Vagina (tissue), 2 donors: ENCODE results near the gene HDGFL2. TPM values are rescaled to one million over a fixed set of nuclear protein-coding genes. Genes with fewer than 3 reads are reported as not detected.

ENCODE experiments used
- DNase-seq, 2 donors: peaks; one replicate each; pipeline ENCODE4 v3.0.0-alpha.2; 2017; ENCODE audit errors: extremely low spot score in 2 of 2
- H3K27ac ChIP-seq: fragments of 200-600 bp; sonication (generic); one replicate; pipeline ENCODE4 v1.5.1; 2019
- H3K27me3 ChIP-seq: fragments of 200-600 bp; sonication (generic); one replicate; pipeline ENCODE4 v1.5.1; 2019
- H3K36me3 ChIP-seq, 2 donors: fragments of 200-600 bp; sonication (generic); one replicate each; pipeline ENCODE4 v1.5.1; 2017 to 2019
- H3K4me1 ChIP-seq: fragments of 200-600 bp; sonication (generic); one replicate; pipeline ENCODE4 v1.5.1; 2019
- H3K4me3 ChIP-seq, 2 donors: fragments of 200-600 bp; sonication (generic); 1 replicate in 1 of 2; 2 replicates in 1 of 2; pipeline ENCODE4 v1.5.1; 2016 to 2019
- H3K9me3 ChIP-seq: fragments of 200-600 bp; sonication (generic); one replicate; pipeline ENCODE4 v1.5.1; 2019
- POLR2A ChIP-seq, 2 donors: fragments of 450-650 bp; IDR thresholded peaks; one replicate each; pipeline ENCODE4 v1.6.1; 2017; ENCODE audit warnings: antibody characterized with exemption in 2 of 2, mild to moderate bottlenecking in 2 of 2, moderate library complexity in 2 of 2
- POLR2AphosphoS5 ChIP-seq, 2 donors: sonication (generic); formaldehyde crosslinking; IDR thresholded peaks; one replicate each; pipeline ENCODE4 v1.9.0; 2017; ENCODE audit warnings: antibody characterized with exemption in 2 of 2, mild to moderate bottlenecking in 2 of 2, low read depth in 1 of 2; ENCODE audit not compliant: insufficient read depth in 1 of 2
- intact Hi-C: fragments of 100-400 bp; cut with DNase I; formaldehyde crosslinking; loops from one replicate; pipeline ENCODE4 v1.15.1; 2023
- total RNA-seq: library from RNA; depleted of rRNA; stranded (reverse); fragments of >200 nt; gene quantifications from one replicate; pipeline ENCODE4 v1.2.3, GENCODE V29; 2016
- TF ChIP-seq, protein P1 (sequence below), 3 experiments: fragments of 450-650 bp in 2 of 3; fragments of 200-600 bp in 1 of 3; sonication (generic) in 1 of 3; IDR thresholded peaks; one replicate each; pipeline ENCODE4 v1.5.1; 2017 to 2019; ENCODE audit warnings: antibody characterized with exemption in 3 of 3, mild to moderate bottlenecking in 2 of 3, moderate library complexity in 2 of 3

HDGFL2 gene
- total RNA-seq, 1 donor from 2014 or later: 33.1 TPM

DNA sequence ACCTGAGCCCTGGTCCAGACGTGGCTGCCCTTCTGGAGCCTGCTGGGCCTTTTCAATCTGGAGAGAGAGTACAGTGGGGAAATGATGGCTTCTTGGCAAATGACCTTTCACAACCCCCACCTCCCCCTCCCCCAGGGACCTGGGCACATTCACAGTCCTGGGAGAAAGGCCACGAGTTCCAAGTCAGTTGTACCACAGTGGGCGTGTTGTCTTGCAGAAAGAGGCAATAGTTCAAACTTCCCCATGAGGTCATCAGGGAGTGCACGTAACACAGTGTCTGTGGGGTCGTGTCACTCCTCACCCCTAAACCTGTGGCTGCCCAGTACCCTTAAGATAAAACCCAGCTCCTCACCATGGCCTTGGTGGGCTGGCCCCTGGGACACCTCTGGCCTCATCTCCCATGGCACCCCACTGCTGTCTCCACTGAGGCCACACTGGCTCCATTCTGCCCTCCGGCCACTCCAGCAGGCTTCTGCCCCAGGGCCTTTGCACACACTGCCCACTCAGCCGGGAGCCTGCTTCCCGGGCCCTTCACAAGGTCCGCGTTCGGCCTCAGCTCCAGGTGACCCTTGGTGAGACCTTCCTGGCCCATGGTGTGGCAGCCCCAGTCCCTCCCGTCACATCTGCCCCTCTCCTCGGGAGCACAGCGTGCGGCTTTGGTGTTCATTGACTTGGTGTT lies 32.9 kb downstream of the HDGFL2 start:
- Histone ChIP-seq H3K27ac (no peak overlapping the region), H3K4me1 (no peaks in the 10 kb centered on the region), H3K36me3 (peaks cover 0 to 22% of the 10 kb centered on the region in 2 donors), H3K9me3 (no peaks in the 10 kb centered on the region), H3K4me3 (no peak overlapping the region), H3K27me3 (no peaks in the 10 kb centered on the region)
- TF ChIP-seq POLR2AphosphoS5 (IDR thresholded peaks at IDR 0.05; ENCODE audit: insufficient read depth in 1 of 2, low read depth in 1 of 2) (no peak), POLR2A (IDR thresholded peaks at IDR 0.05) (no peak)
- TF ChIP-seq, protein P1, sequence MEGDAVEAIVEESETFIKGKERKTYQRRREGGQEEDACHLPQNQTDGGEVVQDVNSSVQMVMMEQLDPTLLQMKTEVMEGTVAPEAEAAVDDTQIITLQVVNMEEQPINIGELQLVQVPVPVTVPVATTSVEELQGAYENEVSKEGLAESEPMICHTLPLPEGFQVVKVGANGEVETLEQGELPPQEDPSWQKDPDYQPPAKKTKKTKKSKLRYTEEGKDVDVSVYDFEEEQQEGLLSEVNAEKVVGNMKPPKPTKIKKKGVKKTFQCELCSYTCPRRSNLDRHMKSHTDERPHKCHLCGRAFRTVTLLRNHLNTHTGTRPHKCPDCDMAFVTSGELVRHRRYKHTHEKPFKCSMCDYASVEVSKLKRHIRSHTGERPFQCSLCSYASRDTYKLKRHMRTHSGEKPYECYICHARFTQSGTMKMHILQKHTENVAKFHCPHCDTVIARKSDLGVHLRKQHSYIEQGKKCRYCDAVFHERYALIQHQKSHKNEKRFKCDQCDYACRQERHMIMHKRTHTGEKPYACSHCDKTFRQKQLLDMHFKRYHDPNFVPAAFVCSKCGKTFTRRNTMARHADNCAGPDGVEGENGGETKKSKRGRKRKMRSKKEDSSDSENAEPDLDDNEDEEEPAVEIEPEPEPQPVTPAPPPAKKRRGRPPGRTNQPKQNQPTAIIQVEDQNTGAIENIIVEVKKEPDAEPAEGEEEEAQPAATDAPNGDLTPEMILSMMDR (IDR thresholded peaks at IDR 0.05): no peak
- no peak for DNase-seq
- intact Hi-C loops: no loop called here

DNA sequence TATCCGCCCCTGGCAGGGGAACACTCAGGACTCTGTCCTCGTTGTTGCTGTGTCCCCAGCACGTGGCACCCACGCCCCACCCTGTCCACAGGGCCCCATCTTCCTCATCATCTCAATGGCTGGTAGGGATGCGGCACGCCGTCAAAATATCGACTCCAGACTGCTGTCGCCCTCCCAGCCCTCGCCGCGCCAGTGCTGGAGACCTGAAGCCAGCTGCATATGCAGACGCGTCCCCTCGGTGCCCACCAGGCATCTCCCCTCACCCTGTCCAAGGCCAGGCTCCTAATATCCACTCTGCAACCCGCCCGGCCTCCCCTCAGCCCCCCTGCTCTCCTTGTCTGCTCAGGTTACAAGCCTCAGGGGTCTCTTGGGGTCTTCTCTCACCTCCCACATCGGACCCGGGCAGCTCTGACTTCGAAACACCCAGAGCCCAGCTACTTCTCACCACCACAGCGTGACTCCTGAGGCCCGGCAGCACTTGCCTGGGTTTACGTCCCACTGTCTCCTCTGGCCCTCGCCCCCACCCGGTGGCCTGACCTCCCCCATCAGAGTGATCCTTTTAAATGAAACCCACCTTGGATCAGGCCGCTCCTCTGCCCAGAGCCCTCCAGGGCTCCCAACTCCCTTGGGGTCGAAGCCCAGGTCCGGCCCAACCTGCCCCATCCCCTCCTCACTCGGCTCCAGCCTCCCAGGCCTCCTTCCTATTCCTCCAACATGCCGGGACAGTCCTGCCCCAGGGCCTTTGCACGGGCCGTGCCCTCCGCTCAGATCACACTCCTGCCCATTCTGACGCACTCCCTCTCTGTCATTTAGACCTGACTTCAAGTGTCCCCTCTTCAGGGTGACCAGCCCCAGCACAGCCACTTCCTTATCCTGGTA lies 33.7 kb downstream of the HDGFL2 start:
- Histone ChIP-seq H3K27me3 (no peaks in the 10 kb centered on the region), H3K4me1 (no peaks in the 10 kb centered on the region), H3K27ac (no peak overlapping the region), H3K9me3 (no peaks in the 10 kb centered on the region), H3K4me3 (no peak overlapping the region), H3K36me3 (peaks cover 0 to 22% of the 10 kb centered on the region in 2 donors)
- TF ChIP-seq, protein P1 (IDR thresholded peaks at IDR 0.05): no peak
- TF ChIP-seq POLR2A (IDR thresholded peaks at IDR 0.05) (no peak), POLR2AphosphoS5 (IDR thresholded peaks at IDR 0.05; ENCODE audit: insufficient read depth in 1 of 2, low read depth in 1 of 2) (no peak)
- no peak for DNase-seq
- intact Hi-C loops: no loop called here

DNA sequence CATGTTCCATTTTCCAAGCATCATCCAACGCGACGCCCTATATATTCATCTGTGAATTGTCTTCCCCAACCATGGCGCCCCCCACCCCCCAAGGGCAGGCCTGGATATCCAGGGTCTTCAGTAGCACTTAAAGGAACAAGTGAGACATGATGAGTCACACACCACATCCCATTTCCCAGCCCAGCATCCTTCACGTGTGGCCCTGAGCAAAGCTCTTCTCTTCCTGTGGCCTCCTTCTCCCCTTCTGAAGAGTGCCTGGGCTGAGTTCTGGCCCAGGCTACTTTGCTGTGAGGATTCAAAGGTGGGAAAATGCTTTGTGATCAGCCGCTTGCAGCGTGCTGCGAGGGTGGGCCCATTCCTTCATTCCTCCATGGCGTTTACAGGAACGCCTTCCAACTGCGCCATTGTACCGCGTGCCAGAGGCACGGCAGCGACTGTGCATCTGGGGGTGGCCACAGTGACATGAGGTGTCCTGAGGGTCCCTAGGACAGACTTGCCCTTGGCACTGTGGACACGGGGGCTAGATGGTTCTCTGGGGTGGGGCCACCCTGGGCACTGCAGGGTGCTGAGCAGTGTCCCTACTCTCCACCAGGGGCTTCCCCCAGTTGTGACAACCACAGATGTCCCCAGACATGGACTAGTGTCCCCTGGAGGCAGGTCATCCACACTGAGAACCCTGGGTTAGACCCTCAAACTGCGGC lies 34.5 kb downstream of the HDGFL2 start:
- intact Hi-C loops: no loop called here
- no peak overlapping the region for H3K4me3 ChIP-seq
- DNase-seq: no peak
- no peaks in the 10 kb centered on the region for H3K9me3 ChIP-seq
- H3K36me3 ChIP-seq: peaks cover 0 to 20% of the 10 kb centered on the region in 2 donors
- no peaks in the 10 kb centered on the region for H3K27me3 ChIP-seq
- H3K4me1 ChIP-seq: no peaks in the 10 kb centered on the region
- TF ChIP-seq POLR2AphosphoS5 (IDR thresholded peaks at IDR 0.05; ENCODE audit: insufficient read depth in 1 of 2, low read depth in 1 of 2): no peak
- TF ChIP-seq, protein P1 (IDR thresholded peaks at IDR 0.05): no peak
- TF ChIP-seq POLR2A (IDR thresholded peaks at IDR 0.05): no peak
- H3K27ac ChIP-seq: no peak overlapping the region

DNA sequence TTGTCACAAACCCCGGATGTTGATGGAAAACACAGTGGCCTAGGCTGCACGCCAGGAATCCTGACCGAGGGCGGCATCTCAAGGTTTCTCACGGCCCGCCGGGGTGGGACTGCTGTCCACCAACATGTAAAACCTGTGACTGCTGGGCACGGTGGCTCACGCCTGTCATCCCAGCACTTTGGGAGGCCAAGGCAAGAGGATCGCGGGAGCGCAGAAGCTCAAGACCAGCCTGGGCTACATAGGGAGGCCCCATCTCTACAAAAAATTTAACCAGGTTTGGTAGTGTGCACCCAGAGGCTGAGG lies 35.0 kb downstream of the HDGFL2 start:
- Histone ChIP-seq H3K4me3 (no peak overlapping the region), H3K27me3 (no peaks in the 10 kb centered on the region), H3K4me1 (no peaks in the 10 kb centered on the region), H3K9me3 (no peaks in the 10 kb centered on the region), H3K27ac (no peak overlapping the region), H3K36me3 (peaks cover 0 to 16% of the 10 kb centered on the region in 2 donors)
- intact Hi-C loops: no loop called here
- no peak for DNase-seq
- TF ChIP-seq, protein P1 (IDR thresholded peaks at IDR 0.05): no peak
- TF ChIP-seq POLR2A (IDR thresholded peaks at IDR 0.05): no peak
- no peak for TF ChIP-seq POLR2AphosphoS5 (IDR thresholded peaks at IDR 0.05; ENCODE audit: insufficient read depth in 1 of 2, low read depth in 1 of 2)
